GM18519 (cell line): ENCODE results near the gene SLC66A1.

Experiments
- ATAC-seq: cut with Tn5 transposase; IDR thresholded peaks from one replicate; pipeline ENCODE4 v1.9.1; 2021; ENCODE audit warnings: mild to moderate bottlenecking, moderate library complexity; ENCODE audit not compliant: unreplicated experiment, low FRiP score

Gene SLC66A1

DNA sequence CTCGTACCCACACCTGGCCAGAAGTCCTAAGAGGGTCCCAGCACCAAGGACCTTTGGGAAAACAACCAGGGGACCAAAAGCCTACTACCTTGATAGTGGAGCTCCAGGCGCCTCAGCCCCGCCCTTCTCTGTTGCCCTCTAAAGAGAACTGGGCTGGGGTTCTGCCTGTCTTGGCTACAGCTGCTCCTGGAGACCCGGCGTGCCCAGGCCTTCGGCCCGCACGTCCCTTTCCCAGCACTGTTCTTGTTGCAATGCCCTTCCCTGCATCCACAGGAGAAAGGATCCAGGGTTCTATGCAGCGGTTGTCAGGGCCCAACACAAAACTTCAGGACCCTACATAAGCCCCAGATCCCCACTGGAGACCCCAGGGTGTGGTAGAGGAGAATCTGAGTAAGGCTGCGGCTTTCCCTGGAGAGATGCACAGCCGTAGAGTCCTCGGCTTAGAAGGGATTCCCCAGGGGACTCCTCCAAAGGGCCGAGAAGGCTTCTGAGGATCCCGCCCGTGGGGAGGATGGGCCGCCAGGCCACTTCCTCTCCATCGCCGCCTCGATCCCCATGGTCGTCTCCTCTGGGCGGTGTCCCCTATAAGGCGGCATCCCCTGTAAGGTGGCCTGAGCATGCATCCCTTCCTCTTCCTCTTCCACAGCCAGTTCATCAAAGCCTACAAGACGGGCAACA lies 12.0 kb downstream of the SLC66A1 start:
- ATAC-seq = no peak

DNA sequence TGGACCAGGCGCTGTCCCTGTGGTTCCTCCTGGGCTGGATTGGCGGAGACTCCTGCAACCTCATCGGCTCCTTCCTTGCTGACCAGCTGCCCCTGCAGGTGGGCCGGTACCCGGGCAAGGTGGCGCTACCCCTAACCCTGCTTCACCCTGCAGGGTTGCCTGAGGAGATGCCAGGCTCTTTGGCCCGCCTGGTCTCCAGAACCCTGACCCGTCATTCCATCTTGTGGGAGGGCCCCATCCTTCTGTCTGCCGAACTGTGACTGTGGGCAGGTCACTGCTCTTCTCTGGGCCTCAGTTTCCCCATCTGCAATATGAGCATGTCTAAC lies 12.5 kb downstream of the SLC66A1 start:
- ATAC-seq = no peak

- no peak for ATAC-seq
Observed at GRCh38 chr1:19325368-19325957, 13.3 kb downstream of the SLC66A1 start.

DNA sequence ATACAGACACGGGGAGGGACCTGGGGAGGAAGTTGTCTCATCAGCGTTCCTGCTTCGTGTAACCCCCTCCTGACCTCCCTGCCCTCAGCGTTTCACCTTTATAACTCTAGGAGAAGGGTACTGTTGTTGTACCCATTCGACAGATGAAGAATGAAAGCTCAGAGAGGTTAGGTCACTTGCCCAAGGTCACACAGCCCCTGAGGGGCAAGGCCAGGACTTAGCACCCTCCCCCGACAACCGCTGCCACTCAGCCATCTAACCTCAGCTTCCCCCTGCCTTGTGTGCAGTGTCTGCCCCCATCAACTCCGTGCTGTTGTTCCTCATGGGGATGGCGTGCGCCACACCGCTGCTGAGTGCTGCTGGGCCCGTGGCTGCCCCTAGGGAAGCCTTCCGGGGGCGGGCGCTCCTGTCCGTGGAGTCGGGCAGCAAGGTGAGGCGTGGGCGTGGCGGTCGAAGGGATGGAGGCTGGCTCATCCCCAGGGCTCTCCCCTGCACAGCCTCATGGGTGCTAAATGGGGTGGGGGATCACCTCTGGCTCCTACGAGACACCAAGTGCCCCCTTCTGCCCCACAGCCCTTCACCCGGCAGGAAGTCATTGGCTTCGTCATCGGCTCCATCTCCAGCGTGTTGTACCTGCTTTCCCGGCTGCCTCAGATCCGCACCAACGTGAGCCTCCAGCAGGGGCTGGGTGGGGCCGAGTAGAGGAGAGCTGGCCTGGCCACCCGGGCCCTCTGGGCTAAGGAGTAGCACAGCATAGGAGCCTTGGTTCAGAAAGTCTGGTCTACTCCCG lies 14.0 kb downstream of the SLC66A1 start:
- ATAC-seq = no peak

DNA sequence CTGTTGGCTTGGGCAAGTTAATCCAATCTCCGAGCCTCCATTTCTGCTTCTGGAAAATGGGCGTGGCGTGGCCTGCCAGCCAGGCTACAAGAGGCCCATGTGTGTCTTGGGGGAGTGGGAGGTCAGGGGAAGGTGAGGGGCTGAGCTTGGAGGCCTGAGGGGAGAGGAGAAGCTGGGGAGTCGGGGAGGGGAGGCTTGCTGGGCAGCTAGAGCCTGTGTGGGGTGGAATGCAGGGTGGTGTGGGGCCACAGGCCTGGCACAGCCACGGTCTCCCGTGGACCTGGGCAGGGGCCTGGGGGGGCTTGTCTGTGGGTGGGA lies 14.6 kb downstream of the SLC66A1 start:
- ATAC-seq = no peak

GRCh38 chr1:19327301-19327700 lies 15.2 kb downstream of the SLC66A1 start:
- ATAC-seq = no peak

DNA sequence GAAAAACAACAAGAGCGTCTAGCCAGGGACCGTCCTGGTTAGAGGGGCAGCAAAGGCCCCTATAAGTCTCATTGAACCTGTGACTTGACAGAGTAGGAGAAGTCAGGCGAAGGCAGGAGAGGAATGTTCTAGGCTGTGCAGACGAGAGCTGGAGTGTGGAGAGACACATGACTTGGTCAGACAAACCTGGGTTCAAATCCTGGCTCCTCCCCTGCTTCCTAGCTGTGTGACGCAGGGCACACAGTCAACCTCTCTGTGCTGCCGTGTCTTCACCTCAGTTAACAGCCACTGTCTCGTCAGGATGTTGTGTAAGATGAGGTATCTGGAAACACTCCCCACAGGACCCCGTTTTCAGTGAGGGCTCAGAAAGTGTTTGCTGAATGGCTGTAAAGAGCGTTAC lies 15.6 kb downstream of the SLC66A1 start:
- ATAC-seq = no peak

DNA sequence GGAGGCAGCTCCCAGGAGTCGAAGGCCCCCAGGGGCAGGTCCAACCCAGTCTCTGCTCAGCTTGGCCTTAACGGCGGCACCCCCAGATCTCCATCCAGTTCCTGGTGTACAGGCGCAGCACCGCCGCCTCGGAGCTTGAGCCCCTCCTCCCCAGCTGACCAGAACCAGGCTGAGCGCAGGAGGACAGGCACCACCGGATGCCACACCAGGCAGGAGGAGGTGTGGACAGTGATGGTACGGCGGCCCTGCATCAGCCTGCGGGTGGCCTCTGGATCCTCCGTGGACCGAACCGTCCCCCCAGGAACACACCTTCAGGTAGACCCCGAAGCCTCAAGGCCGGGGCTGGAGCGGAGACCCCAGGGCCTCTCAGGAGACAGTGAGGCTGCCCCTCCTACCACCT lies 16.4 kb downstream of the SLC66A1 start:
- no peak for ATAC-seq

- no peak for ATAC-seq
Observed at GRCh38 chr1:19329188-19329587, 17.1 kb downstream of the SLC66A1 start.

DNA sequence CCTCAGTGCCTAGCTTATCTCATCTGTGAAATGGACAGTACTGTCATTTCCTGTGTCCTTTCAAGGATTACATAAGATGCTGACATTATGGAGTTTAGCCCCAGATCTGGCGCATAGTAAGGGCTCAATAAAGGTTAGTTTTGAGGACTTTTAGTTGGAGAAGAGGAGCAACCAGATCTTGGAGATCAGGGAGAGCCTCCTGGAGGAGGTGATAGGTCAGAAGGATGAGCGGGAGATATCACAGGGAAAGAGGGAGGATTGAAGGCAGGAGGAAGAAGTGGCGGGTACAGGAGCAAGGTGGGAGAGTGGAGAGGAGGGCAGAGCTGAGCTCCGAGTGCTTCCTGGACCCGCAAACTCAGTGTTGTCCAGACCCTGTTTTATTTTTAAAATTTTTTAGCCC lies 17.5 kb downstream of the SLC66A1 start:
- no peak for ATAC-seq

DNA sequence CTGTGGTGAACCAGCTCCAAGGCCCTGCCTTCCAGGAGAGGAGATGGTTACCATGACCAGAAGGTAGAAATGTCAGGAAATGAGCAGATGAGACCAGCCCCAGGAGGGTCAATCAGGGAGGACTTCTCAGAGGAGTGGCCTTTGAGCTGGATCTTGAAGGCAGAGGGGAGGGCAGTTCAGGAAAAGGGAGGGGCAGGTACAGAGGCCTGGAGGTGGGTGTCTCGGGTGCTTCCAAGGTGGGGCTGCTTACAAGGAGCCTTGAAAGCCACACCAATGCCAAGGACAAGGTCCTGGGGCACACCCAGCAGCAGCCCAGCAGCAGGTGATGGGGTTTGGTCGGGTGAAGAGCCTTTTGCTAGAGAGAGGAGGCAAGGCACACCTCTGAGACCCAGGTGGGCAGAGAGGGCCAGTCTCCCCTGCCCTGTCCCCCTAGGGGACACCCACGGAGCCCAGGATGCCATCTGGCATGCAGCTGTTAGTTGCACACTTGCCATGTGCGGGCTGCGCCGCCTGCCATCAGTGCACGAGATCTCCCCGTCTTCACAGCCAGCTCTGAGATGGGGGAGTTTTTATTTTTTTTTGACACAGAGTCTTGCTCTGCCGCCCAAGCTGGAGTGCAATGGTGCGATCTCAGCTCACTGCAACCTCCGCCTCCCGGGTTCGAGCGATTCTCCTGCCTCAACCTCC lies 18.5 kb downstream of the SLC66A1 start:
- ATAC-seq = no peak

- no peak for ATAC-seq
Observed at GRCh38 chr1:19331262-19331878, 19.2 kb downstream of the SLC66A1 start.

GRCh38 chr1:19332832-19333231 lies 20.7 kb downstream of the SLC66A1 start:
- no peak for ATAC-seq

- ATAC-seq = no peak
Observed at GRCh38 chr1:19333587-19334354, 21.6 kb downstream of the SLC66A1 start.

DNA sequence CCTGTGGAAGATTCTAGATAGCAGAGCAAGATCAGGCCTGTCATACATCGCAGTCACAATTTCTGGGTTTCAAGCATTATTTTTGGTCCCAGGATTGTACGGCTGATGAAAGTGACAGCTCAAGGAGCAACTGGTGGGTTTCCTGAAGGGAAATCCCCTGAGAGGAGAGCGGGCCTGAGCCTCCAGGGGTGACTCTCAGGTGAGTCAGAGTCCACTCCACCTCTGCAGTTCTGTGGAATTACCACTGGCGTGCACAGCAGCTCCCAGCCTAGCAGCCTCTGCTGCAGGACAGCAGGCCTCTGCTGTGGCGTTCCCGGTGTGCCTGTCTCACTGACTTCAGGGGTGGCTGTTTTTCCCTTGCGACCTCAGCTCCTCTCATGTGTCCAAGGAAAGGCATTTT lies 24.4 kb downstream of the SLC66A1 start:
- no peak for ATAC-seq

GRCh38 chr1:19337289-19337688 lies 25.2 kb downstream of the SLC66A1 start:
- ATAC-seq = no peak

DNA sequence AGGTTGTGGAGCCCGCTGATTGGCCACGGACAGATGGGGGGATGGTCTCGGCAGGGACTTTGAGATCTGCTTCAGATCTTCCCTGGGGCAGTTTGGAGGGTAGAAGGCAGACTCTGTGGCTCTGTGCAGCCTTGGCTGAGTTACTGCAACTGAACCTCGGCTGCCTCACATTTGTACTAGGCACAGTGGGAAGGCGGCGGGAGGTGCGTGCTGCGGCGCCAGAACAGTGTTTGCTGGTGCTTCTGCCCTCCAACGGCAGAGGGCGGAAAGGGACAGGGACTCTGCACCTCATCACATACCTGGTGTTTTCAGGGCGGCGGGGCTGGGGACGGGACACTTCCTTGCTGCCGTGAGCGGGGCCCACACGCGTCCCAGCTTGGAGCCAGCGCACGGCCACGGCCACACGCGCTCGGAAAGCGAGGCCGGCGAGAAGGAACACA lies 26.2 kb downstream of the SLC66A1 start:
- ATAC-seq = no peak

DNA sequence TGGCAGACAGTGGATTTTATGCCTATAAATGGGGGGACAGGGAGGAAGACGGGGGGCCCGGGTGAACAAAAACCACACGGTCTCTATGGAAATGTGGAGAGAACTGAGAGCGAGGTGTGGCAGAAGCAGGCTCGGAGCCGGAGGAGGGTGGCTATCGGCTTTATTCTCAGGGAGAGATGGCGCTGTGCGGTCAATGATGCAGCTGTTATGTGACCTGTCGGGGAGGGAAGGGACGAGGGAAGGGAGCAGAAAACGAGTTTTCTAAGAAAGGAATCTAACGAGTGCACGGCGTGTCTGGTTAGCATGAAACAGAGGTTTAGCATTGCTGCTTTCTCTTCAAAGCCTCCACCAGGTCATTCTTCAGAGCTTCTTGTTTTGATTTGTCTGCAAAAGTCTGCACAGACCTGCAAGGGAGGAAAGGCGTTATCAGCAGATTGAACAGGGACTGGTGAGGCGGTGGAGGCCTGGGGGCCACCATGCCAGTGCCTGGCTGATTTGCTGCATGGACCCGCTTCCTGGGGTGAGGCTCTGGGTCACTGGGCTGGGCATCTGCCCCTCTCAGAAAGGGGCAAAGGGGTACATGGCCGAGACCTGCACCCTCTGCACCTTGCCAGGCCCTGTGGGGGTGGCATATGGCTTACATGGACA lies 27.2 kb downstream of the SLC66A1 start:
- no peak for ATAC-seq

- no peak for ATAC-seq
Observed at GRCh38 chr1:19340387-19340937, 28.3 kb downstream of the SLC66A1 start.
